Stimulated activated CD4-positive, alpha-beta T cell treated with anti-CD3 and anti-CD28 coated beads, Interleukin-15, amount 100 ng/mL, for 48 hours (primary cell): ENCODE data around the gene RPL13A.
"Not testable (repeated sequence)": the region's sequence is repeated elsewhere in the genome, so short reads cannot be mapped to it uniquely, and the experiment has no call there.

Experiments
- DNase-seq, 2 donors: peaks; one replicate each; pipeline ENCODE4 v3.0.0-alpha.2; 2020; ENCODE audit warnings: low read depth in 2 of 2

Gene RPL13A

GRCh38 chr19:49487277-49488045 lies at the start of gene RPL13A:
Gene RPL13A, plus strand, starts transcription at chr19:49487608. Its CDS starts 22 bp downstream, at chr19:49487630.
- peak; percentile 100 for DNase-seq

DNA sequence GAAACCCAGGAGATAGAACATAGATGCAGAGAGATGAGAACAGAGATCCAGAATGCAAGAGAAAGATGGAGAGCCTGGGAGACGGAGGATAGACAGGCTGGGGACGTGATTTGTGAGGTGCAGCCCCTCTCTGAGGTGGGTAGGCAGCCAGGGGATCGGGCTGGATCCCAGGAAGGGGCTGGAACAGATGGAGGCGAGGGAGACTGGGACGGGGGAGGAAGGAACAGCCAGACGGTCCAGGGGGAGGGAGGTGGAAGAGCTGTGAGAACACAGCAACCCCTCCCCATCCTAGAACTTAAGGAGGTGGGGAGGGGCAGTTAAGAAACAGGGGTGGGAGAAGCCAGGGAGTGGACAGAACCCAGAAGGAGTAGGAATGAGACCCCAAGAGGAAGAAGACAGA lies 49.1 kb upstream of the RPL13A start:
- DNase-seq = no peak

- DNase-seq = no peak
These were observed 47.6 kb upstream of the RPL13A start for GRCh38 chr19:49439836-49440235.

GRCh38 chr19:49440439-49441209 lies 46.8 kb upstream of the RPL13A start:
- DNase-seq = no peak

- no peak for DNase-seq
These were observed 46.0 kb upstream of the RPL13A start, which contains the start of gene SLC17A7 for GRCh38 chr19:49441210-49441959. Gene SLC17A7, minus strand, starts transcription at chr19:49441527. Its CDS starts 148 bp downstream, at chr19:49441379.

- no peak for DNase-seq
These were observed 45.5 kb upstream of the RPL13A start for GRCh38 chr19:49441960-49442350.

DNA sequence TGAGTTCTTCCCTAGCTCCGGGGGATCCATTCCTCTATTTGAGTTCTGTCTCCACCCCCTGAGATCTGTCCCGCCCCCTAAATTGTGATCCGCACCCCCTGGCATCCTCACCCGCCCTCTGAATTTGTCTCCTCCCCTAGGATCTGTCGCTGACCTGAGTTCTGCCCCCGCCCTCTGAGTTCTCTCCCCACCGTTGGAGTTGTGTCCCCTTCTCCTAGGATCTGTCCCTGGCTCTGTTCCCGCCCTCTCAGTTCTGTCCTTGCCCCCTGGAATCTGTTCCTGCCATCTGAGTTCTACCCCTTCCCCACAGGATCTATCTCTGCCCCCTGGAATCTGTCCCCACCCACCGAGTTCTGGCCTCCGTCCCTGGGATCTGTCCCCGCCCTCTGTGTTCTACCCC lies 45.1 kb upstream of the RPL13A start:
- DNase-seq = no peak

GRCh38 chr19:49442771-49443365 lies 44.5 kb upstream of the RPL13A start:
- DNase-seq = peak in 1 of 2 donors; percentile 63

- peak; percentile 89 to 93 for DNase-seq
These were observed 43.9 kb upstream of the RPL13A start for GRCh38 chr19:49443366-49444099.

- not testable (repeated sequence) for DNase-seq
These were observed 43.2 kb upstream of the RPL13A start for GRCh38 chr19:49444100-49444700.

DNA sequence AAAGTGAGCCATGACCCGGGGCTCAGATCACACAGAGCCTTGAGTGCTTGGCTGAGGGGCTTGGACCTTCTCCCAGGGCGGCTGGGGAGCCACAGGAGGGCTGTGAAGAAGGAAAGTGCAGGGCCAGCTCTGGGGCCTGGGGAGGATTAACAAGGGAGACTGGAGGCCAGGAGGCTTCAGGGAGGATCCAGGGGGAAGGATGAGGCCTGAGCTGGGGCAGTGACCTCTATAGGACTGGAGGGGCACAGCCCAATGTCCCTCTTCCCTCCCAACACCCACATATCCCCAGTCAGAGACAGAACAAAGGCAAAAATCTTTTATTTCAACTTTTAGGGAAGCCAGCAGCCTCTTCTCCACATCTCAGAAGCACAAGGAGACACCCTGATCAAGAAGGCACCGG lies 41.4 kb upstream of the RPL13A start:
- no peak for DNase-seq

DNA sequence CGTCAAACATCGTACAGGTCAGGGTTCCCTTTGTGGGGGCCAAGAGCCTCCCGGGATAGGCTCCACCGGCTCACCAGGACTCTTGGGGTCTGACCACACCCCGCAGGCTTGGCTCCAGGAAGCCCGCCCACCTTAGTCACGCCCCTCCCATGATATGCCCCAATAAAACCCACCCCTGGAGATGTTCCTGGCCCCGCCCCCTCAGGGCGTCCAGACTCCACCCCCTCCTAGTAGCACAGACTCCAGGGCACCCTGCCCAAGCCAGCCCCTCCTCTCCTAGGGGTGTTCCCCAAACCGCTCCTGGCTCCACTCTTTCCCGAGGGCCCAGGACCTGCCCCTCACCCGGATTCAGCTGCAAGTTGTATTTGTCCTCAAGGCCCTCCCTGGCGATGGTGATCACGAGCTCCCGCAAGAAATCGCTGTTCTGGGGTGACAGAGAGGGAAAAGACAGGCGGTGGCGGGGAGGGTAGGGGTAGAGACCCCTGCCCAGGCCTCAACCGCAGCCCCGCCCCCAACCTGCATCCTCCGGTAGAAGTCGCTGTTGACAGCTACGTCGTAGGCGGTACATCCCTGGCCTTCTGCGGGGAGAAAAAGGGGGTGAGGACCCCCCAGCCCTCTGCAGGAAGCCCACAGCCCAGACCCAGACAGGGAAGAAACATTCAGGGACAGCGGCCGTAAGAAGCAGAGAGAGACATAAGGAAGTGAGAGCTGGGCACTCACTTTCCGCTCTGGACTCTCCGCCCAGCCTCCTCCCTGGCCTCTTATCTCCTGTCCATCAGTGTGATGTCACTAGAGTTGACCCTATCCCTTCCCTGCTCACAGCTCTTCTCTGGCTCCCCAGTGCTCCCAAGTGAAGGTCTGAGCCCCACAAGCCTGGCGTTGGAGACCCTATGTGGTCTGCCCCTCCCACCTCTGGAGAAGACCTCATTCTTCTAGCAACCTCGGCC lies 39.6 kb upstream of the RPL13A start:
- DNase-seq = no peak

- no peak for DNase-seq
These were observed 39.0 kb upstream of the RPL13A start for GRCh38 chr19:49448432-49448786.

DNA sequence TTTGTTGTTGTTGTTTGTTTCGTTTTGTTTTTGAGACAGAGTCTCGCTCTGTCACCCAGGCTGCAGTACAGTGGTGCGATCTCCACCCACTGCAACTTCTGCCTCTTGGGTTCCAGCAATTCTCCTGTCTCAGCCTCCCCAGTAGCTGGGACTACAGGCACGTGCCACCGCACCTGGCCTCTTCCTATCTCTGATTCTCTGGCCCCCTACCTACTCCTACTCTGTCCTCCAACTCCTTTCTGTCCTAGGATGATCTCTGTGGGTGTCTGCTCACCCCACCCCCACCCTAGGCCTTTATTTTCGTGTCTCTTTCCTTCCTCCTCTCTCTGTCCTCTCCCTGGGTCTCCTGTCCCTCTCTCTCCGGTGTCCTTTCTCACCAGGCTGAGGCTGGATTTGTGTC lies 37.0 kb upstream of the RPL13A start:
- DNase-seq = no peak

DNA sequence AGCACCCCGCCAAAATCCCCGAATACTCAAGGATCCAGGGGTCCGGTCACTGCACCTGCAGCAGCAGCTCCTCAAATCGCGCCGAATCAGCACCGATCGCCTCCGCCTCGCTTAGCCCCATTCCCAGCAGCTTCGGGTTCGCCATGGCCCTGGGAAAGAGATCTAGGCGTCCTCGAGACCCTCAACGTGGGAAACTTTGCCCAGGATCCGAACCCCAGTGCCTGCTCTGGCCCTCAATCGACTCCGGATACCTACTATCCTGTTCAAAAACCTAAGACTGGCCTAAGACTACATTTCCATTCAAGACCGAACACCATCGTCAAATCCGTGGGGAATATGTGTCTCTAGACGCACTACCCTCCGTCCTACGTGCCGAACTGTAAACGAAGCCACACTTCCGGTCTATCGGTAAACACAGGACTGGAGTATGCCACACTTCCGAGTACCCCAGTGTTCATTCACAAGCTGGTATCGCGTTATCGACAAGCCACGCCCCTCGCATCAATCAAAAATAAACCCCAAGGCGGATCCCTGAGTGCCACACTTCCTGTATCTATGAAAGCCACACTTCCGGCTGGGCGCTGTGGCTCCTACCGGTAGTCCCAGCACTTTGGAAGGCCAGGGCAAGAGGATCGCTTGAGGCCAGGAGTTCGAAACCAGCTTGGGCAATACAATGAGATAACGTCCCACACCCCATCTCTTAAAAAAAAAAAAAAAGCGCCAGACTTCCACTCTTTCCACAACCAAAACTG lies 35.8 kb upstream of the RPL13A start, which contains the start of gene PIH1D1:
Gene PIH1D1, minus strand, starts transcription at position 385 of the 752 bp plus-strand sequence. Its CDS starts 240 bp downstream, at position 145.
- DNase-seq = peak; percentile 94 to 95

- DNase-seq = peak; percentile 97
These were observed 34.2 kb upstream of the RPL13A start, which contains the start of gene ALDH16A1 for GRCh38 chr19:49453013-49453756. Gene ALDH16A1, plus strand, starts transcription at chr19:49453225. Its CDS starts 107 bp downstream, at chr19:49453332.

- DNase-seq = no peak
These were observed 33.6 kb upstream of the RPL13A start for GRCh38 chr19:49453757-49454240.

DNA sequence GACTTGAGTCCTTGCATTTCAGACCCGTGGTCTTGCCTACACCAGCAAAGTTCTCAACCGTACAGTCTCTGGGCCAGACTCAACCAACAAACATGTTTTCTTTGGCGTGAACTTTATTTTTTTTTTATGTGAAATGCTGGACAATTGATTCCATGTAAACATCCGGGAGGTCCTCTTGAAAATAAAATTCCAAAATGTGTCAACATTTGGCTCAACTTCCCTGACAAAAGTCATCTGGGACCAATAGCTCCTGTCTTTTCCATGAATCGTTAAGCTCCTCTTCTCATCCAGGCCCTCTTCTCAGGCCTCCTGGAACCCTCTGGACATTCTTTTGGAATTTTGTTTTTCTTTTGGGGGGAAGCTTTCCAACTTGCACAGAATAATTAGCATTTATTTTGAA lies 31.6 kb upstream of the RPL13A start:
- DNase-seq = no peak
